Cardiac muscle cell (in vitro differentiated cells and primary cell): ENCODE data around the gene KCNN4. TPM values are rescaled to one million over a fixed set of nuclear protein-coding genes. Genes with fewer than 3 reads are reported as not detected.
"Not testable (repeated sequence)": the region's sequence is repeated elsewhere in the genome, so short reads cannot be mapped to it uniquely, and the experiment has no call there.

Source experiments
- DNase-seq, 2 donors: peaks; one replicate each; pipeline versions ENCODE4 v3.0.0 to v3.0.0-alpha.2; 2010 to 2017; ENCODE audit warnings: low read depth in 1 of 2, low spot score in 1 of 2
- H3K27ac ChIP-seq: fragments of 200-600 bp; sonication (generic); 2 replicates; pipeline ENCODE4 v1.5.1; 2016
- H3K27me3 ChIP-seq: fragments of 200-600 bp; sonication (generic); 2 replicates; pipeline ENCODE4 v1.6.0; 2016; ENCODE audit warnings: control low read depth
- H3K36me3 ChIP-seq: fragments of 200-600 bp; sonication (generic); 2 replicates; pipeline ENCODE4 v1.5.1; 2016; ENCODE audit warnings: control low read depth
- H3K4me1 ChIP-seq: fragments of 200-600 bp; sonication (generic); 2 replicates; pipeline ENCODE4 v1.8.1; 2017; ENCODE audit warnings: low read depth, mild to moderate bottlenecking, mixed run types
- H3K4me3 ChIP-seq: fragments of 200-600 bp; sonication (generic); 2 replicates; pipeline ENCODE4 v1.5.1; 2016; ENCODE audit warnings: mild to moderate bottlenecking
- H3K9me3 ChIP-seq: fragments of 200-600 bp; sonication (generic); 2 replicates; pipeline ENCODE4 v1.5.1; 2017; ENCODE audit warnings: low read depth, mild to moderate bottlenecking, control low read depth
- polyA plus RNA-seq: library from polyadenylated mRNA; unstranded; fragments of >200 nt; fragmentation: Nextera tagmentation; extraction: Ambion mirVana; gene quantifications from 2 replicates; pipeline ENCODE4 v1.2.1, GENCODE V29; 2016
- total RNA-seq: library from RNA; depleted of rRNA; stranded (reverse); fragments of >200 nt; gene quantifications from 2 replicates; pipeline ENCODE4 v1.2.3, GENCODE V29; 2016
- TF ChIP-seq, protein P1 (sequence below): IDR thresholded peaks from 2 replicates; pipeline ENCODE4 v1.5.1; 2012; ENCODE audit warnings: low read depth, mild to moderate bottlenecking, low read length

Gene KCNN4
- total and polyA plus RNA-seq, 2 experiments from 2014 or later = 1.5 TPM; not detected in 1

DNA sequence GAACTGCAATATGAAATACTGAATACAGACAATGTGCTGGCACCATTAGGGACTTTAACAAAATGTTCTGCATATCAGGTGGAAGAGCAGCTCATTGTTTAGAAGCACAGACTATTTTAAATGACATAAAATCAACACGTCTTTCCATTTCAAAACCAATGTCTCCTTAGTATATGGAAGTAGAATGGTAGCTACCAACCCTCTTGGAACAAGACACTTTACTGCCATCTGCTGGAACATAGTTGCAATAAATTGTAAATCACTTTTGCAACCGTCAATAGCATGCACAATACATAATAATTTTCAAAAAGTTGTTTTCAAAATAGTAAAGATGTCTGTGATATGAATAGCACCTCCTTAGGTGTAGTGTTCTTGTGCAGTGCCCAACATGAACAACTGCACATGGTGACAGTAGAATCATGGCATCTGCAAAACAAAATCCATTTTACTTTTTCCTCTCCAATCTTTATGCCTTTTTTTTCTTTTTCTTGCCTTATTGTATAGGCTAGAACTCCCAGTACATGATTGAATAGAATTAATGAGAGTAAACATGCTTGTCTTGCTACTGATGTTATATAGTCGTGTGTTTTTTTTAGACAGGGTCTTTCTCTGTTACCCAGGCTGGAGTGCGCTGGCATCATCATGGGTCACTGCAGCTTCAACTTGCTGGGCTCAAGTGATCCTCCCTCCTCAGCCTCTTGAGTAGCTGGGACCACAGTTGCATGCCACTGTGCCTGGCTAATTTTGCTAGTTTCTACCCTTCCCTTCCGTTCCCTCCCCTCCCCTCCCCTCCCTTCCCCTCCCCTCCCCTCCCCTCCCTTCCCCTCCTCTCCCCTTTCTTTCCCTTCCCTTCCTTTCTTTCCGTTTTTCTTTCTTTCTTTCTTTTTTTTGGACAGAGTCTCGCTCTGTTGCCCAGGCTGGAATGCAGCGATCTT, 29.3 kb upstream of the KCNN4 start:
- TF ChIP-seq, protein P1, sequence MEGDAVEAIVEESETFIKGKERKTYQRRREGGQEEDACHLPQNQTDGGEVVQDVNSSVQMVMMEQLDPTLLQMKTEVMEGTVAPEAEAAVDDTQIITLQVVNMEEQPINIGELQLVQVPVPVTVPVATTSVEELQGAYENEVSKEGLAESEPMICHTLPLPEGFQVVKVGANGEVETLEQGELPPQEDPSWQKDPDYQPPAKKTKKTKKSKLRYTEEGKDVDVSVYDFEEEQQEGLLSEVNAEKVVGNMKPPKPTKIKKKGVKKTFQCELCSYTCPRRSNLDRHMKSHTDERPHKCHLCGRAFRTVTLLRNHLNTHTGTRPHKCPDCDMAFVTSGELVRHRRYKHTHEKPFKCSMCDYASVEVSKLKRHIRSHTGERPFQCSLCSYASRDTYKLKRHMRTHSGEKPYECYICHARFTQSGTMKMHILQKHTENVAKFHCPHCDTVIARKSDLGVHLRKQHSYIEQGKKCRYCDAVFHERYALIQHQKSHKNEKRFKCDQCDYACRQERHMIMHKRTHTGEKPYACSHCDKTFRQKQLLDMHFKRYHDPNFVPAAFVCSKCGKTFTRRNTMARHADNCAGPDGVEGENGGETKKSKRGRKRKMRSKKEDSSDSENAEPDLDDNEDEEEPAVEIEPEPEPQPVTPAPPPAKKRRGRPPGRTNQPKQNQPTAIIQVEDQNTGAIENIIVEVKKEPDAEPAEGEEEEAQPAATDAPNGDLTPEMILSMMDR = peak; percentile 57
- Histone ChIP-seq H3K27ac (no peak overlapping the region), H3K4me1 (no peaks in the 10 kb centered on the region), H3K27me3 (no peaks in the 10 kb centered on the region), H3K36me3 (no peaks in the 10 kb centered on the region), H3K4me3 (no peak overlapping the region), H3K9me3 (no peaks in the 10 kb centered on the region)
- peak; percentile 61 to 72 for DNase-seq

DNA sequence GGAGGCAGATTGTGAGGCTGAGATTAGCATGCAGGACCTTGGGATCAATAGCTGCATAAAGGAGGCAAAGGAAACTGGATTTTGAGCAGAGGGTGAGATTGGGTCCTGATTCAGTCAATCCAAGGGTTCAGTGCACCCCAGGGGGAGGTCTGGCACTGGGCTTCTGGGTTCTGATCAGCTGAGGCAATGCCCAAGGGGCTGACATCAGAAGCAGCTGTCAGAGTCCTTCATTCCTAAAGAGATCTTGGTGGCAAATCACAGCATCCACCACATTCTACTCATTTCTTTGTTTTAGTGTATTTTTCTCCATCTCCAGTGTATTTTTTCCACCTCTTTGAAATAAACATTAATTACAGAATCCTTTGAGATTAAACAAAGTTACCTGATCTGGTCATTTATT, 26.9 kb upstream of the KCNN4 start:
- H3K36me3 ChIP-seq = no peaks in the 10 kb centered on the region
- DNase-seq = no peak
- no peak overlapping the region for H3K27ac ChIP-seq
- H3K4me3 ChIP-seq = no peak overlapping the region
- no peaks in the 10 kb centered on the region for H3K27me3 ChIP-seq
- TF ChIP-seq, protein P1 = no peak
- no peaks in the 10 kb centered on the region for H3K4me1 ChIP-seq
- no peaks in the 10 kb centered on the region for H3K9me3 ChIP-seq

DNA sequence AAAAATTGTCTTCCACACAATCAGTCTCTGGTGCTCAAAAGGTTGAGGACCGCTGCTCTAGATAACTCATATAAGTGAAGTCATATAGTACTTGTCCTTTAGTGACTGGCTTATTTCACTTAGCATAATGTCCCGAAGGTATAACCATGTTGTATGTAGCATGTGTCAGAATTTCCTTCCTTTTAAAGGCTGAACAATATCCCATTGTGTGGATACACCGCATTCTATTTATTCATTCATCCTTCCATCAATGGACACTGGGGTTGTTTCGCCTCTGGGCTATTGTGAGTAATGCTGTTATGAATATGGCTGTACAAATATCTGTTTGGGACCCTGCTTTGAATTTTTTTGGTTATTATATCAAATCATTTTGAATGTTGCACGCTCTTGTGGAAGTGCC, 26.1 kb upstream of the KCNN4 start:
- no peaks in the 10 kb centered on the region for H3K27me3 ChIP-seq
- H3K27ac ChIP-seq = no peak overlapping the region

DNA sequence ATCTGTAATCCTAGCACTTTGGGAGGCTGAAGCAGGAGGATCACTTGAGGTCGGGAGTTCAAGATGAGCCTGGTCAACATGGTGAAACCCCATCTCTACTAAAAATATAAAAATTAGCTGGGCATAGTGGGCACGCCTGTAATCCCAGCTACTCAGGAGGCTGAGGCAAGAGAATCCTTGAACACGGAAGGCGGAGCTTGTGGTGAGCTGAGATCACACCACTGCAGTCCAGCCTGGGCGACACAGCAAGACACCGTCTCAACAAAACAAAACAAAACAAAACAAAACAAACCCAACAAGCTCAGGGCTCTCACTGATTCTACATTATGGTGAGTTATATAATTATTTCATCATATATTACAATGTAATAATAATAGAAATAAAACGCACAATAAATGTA, 25.6 kb upstream of the KCNN4 start:
- not testable (repeated sequence) for H3K4me1 ChIP-seq, DNase-seq, H3K9me3 ChIP-seq, H3K36me3 ChIP-seq, H3K27ac ChIP-seq, H3K4me3 ChIP-seq, H3K27me3 ChIP-seq

More for the DNA sequence above, 26.1 kb upstream of the KCNN4 start:
- H3K4me3 ChIP-seq = no peak overlapping the region
- no peaks in the 10 kb centered on the region for H3K36me3 ChIP-seq
- H3K4me1 ChIP-seq = no peaks in the 10 kb centered on the region
- TF ChIP-seq, protein P1 = no peak
- DNase-seq = no peak
- no peaks in the 10 kb centered on the region for H3K9me3 ChIP-seq

DNA sequence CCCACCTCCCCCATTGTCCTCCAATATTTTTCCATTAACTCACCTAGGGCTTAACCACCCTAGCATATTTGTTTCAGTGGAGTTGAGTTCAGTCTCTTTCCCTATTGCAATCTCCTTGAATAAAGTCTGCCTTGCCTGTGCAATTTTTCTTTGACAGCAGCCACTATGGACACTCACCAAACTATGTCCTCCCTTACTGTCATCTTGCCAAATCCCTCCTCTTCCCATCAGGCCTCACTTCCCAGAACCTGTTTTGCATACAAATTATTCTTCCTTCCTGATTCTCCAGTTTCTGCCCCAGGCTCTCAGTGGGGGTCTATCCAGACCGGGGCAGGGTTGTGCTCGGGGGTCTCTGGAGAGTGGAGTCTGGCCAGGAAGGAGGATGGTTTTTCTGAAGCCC, 23.7 kb upstream of the KCNN4 start:
- DNase-seq = no peak
- TF ChIP-seq, protein P1 = no peak
- H3K36me3 ChIP-seq = no peaks in the 10 kb centered on the region

DNA sequence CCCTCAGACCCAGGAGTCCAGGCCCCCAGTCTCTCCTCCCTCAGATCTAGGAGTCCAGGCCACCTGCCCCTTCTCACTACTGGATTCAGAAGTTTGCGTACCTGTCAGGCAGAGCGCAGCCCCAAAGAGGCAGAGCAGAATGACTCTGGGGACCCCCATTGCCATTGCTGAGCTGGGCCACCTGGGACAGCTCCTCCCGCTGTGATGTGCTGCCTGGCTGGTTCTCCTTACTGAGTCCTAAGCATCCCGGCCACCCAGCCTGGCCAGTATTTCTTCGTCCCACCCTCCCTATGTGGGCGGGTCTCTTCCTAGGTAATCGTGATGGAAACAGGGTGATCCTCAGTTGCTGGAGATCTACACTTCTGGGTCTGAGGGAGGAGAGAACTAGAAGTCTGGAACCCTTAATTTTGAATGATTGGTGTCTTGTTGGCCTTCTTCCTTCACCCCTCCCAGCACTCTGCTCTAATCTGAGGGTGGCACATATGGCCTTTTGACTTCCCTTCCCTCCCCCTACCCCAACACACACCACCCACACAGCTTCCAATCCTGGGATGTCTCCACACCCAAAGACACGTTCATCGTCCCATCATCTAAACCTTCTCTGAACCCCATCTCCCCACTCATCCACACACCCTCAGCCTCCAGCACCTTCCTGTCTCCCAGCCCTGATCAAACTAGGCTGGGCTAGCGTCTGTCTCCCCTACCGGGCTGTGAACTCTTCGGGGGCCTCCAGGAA, 21.6 kb upstream of the KCNN4 start, which contains the start of gene LYPD5:
TSS of gene LYPD5 (minus strand) at position 232 of the 736 bp plus-strand sequence. CDS start at position 165, 67 bp downstream.
- peaks cover 33% of the 10 kb centered on the region for H3K27me3 ChIP-seq
- H3K9me3 ChIP-seq = no peaks in the 10 kb centered on the region
- TF ChIP-seq, protein P1 = no peak
- DNase-seq = peak in 1 of 2 donors; percentile 6
- no peak within 1 kb of the TSS for H3K4me3 ChIP-seq
- no peak within 1 kb of the TSS for H3K27ac ChIP-seq
- H3K36me3 ChIP-seq = no peaks in the 10 kb centered on the region
- H3K4me1 ChIP-seq = no peaks in the 10 kb centered on the region

More for the DNA sequence above, 23.7 kb upstream of the KCNN4 start:
- Histone ChIP-seq H3K27me3 (peaks cover 13% of the 10 kb centered on the region), H3K27ac (no peak overlapping the region), H3K4me3 (no peak overlapping the region), H3K4me1 (no peaks in the 10 kb centered on the region), H3K9me3 (no peaks in the 10 kb centered on the region)
